GM12872 (cell line): ENCODE results near the gene EXOSC9.

ENCODE experiments used
- CTCF ChIP-seq: IDR thresholded peaks from 3 replicates; pipeline ENCODE4 v1.5.1; 2011; ENCODE audit warnings: low read depth, mild to moderate bottlenecking, low read length, moderate library complexity; ENCODE audit not compliant: insufficient read depth

EXOSC9 gene

GRCh38 chr4:121861426-121861825 is 60.3 kb downstream of the EXOSC9 start:
- no peak for TF ChIP-seq CTCF

GRCh38 chr4:121863799-121864198 is 62.7 kb downstream of the EXOSC9 start:
- no peak for TF ChIP-seq CTCF
